SK-N-SH (cell line): Measurements from ENCODE around the gene APBA2. TPM values are rescaled to one million over a fixed set of nuclear protein-coding genes. Genes with fewer than 3 reads are reported as not detected.

Source experiments
- CTCF ChIA-PET: fragments of 300-600, 350-600 bp; formaldehyde crosslinking; extraction: SDS; loops from one replicate; lab custom pipeline; 2021; lab: Yijun Ruan, JAX
- POLR2A ChIA-PET: fragments of 350-600 bp; sonication (Branson Sonifier 250); formaldehyde crosslinking; extraction: SDS; loops from one replicate; lab custom pipeline; 2020; ENCODE audit warnings: antibody characterized with exemption, inconsistent platforms; lab: Yijun Ruan, JAX
- DNase-seq: peaks from one replicate; pipeline ENCODE4 v3.0.0; 2012
- H2AFZ ChIP-seq: fragments of 200-600 bp; sonication (generic); 2 replicates; pipeline ENCODE4 v1.8.1; 2016; ENCODE audit warnings: antibody characterized with exemption, mild to moderate bottlenecking, low read depth
- H3F3A ChIP-seq: fragments of 200-600 bp; sonication (generic); replicated peaks from 2 replicates; pipeline ENCODE3; 2016; ENCODE audit warnings: antibody characterized with exemption, mild to moderate bottlenecking; ENCODE audit not compliant: insufficient read depth
- H3K27ac ChIP-seq, 2 experiments: fragments of 200-500 bp in 1 of 2; fragments of 200-600 bp in 1 of 2; sonication (Bioruptor generic) in 1 of 2; sonication (generic), shearing (Covaris generic) in 1 of 2; 2 replicates each; pipeline versions ENCODE4 v1.5.1 to v1.6.1; 2014 to 2016; ENCODE audit warnings: low read depth in 2 of 2, inconsistent platforms in 1 of 2, low read length in 1 of 2, mild to moderate bottlenecking in 1 of 2, mixed read lengths in 1 of 2
- H3K27me3 ChIP-seq: fragments of 200-600 bp; sonication (generic), shearing (Covaris generic); 2 replicates; pipeline ENCODE4 v1.6.1; 2016; ENCODE audit warnings: mixed run types; ENCODE audit not compliant: insufficient read depth
- H3K36me3 ChIP-seq, 2 experiments: fragments of 200-500 bp in 1 of 2; fragments of 200-600 bp in 1 of 2; sonication (Bioruptor generic) in 1 of 2; sonication (generic) in 1 of 2; replicated peaks in 1 of 2; 2 replicates each; pipeline versions ENCODE3 to v1.5.1; 2014 to 2016; ENCODE audit warnings: low read length in 1 of 2, mild to moderate bottlenecking in 1 of 2; ENCODE audit not compliant: insufficient read depth in 2 of 2, control insufficient read depth in 1 of 2
- H3K4me1 ChIP-seq, 2 experiments: fragments of 200-500 bp in 1 of 2; fragments of 200-600 bp in 1 of 2; sonication (Bioruptor generic) in 1 of 2; sonication (generic), shearing (Covaris generic) in 1 of 2; 2 replicates each; pipeline versions ENCODE4 v1.5.1 to v1.6.1; 2014 to 2016; ENCODE audit warnings: low read depth in 1 of 2, low read length in 1 of 2, mixed run types in 1 of 2; ENCODE audit not compliant: insufficient read depth in 2 of 2, control insufficient read depth in 1 of 2
- H3K4me2 ChIP-seq: fragments of 200-600 bp; sonication (generic), shearing (Covaris generic); 2 replicates; pipeline ENCODE4 v1.6.1; 2017; ENCODE audit warnings: mixed run types
- H3K4me3 ChIP-seq, 2 experiments: fragments of 200-500 bp in 1 of 2; fragments of 200-600 bp in 1 of 2; sonication (Bioruptor generic) in 1 of 2; sonication (generic), shearing (Covaris generic) in 1 of 2; 2 replicates each; pipeline versions ENCODE4 v1.5.1 to v1.8.1; 2014 to 2016; ENCODE audit warnings: low read depth in 2 of 2, inconsistent platforms in 1 of 2, low read length in 1 of 2, mild to moderate bottlenecking in 1 of 2, mixed read lengths in 1 of 2, moderate library complexity in 1 of 2
- H3K79me2 ChIP-seq: fragments of 200-600 bp; sonication (generic); 2 replicates; pipeline ENCODE4 v1.8.1; 2017; ENCODE audit warnings: mild to moderate bottlenecking; ENCODE audit not compliant: insufficient read depth
- H3K9ac ChIP-seq: fragments of 200-600 bp; sonication (generic); 2 replicates; pipeline ENCODE4 v1.6.1; 2017; ENCODE audit warnings: mixed run types
- H3K9me2 ChIP-seq: fragments of 200-600 bp; sonication (generic); 2 replicates; pipeline ENCODE4 v1.6.1; 2017; ENCODE audit warnings: mixed run types
- H3K9me3 ChIP-seq: fragments of 200-600 bp; sonication (generic); 2 replicates; pipeline ENCODE4 v1.6.1; 2017; ENCODE audit warnings: mixed run types, mild to moderate bottlenecking, moderate library complexity
- H4K20me1 ChIP-seq: fragments of 200-600 bp; sonication (generic); 2 replicates; pipeline ENCODE4 v1.6.1; 2017; ENCODE audit warnings: mild to moderate bottlenecking, mixed run types; ENCODE audit not compliant: insufficient read depth
- CHD2 ChIP-seq: fragments of 150-350 bp; IDR thresholded peaks from 2 replicates; pipeline ENCODE4 v1.6.1; 2018; ENCODE audit warnings: low read length; ENCODE audit not compliant: partially characterized antibody
- CTCF ChIP-seq: fragments of 200-600 bp; sonication (generic); IDR thresholded peaks from 2 replicates; pipeline ENCODE4 v1.6.1; 2017; ENCODE audit warnings: antibody characterized with exemption, mild to moderate bottlenecking, moderate library complexity
- FOSL2 ChIP-seq: IDR thresholded peaks from 2 replicates; pipeline ENCODE4 v1.4.0; 2012; ENCODE audit warnings: low read depth, mild to moderate bottlenecking, moderate library complexity, borderline replicate concordance
- FOXJ3 ChIP-seq: sonication (generic); formaldehyde crosslinking; IDR thresholded peaks from 2 replicates; pipeline ENCODE4 v1.5.1; 2020; ENCODE audit warnings: mild to moderate bottlenecking, missing genetic modification reagents
- FOXM1 ChIP-seq: IDR thresholded peaks from 2 replicates; pipeline ENCODE4 v1.4.0; 2012; ENCODE audit warnings: low read depth, mild to moderate bottlenecking
- GABPA ChIP-seq: IDR thresholded peaks from 2 replicates; pipeline ENCODE4 v1.4.0; 2012; ENCODE audit warnings: low read depth, mild to moderate bottlenecking
- IRF3 ChIP-seq: fragments of 150-350 bp; IDR thresholded peaks from 2 replicates; pipeline ENCODE4 v1.6.1; 2016; ENCODE audit warnings: mild to moderate bottlenecking, low read depth, low read length
- JUND ChIP-seq: IDR thresholded peaks from 2 replicates; pipeline ENCODE4 v1.4.0; 2012
- MAX ChIP-seq: IDR thresholded peaks from 2 replicates; pipeline ENCODE4 v1.4.0; 2012; ENCODE audit warnings: low read depth
- MEF2A ChIP-seq: IDR thresholded peaks from 2 replicates; pipeline ENCODE4 v1.4.0; 2012; ENCODE audit warnings: low read depth, borderline replicate concordance
- NFIC ChIP-seq: IDR thresholded peaks from 2 replicates; pipeline ENCODE4 v1.4.0; 2012; ENCODE audit warnings: borderline replicate concordance
- NRF1 ChIP-seq: IDR thresholded peaks from 2 replicates; pipeline ENCODE4 v1.6.1; 2012; ENCODE audit warnings: low read depth, mild to moderate bottlenecking, low read length
- POLR2AphosphoS5 ChIP-seq: IDR thresholded peaks from 2 replicates; pipeline ENCODE4 v1.6.1; 2012; ENCODE audit warnings: low read depth, low read length
- RAD21 ChIP-seq: IDR thresholded peaks from 2 replicates; pipeline ENCODE4 v1.6.1; 2012; ENCODE audit warnings: mild to moderate bottlenecking, low read length
- RFX5 ChIP-seq: IDR thresholded peaks from 2 replicates; pipeline ENCODE4 v1.6.1; 2012; ENCODE audit warnings: mild to moderate bottlenecking, improper control_type of control experiment, low read length
- RXRA ChIP-seq: IDR thresholded peaks from 2 replicates; pipeline ENCODE4 v1.4.0; 2012; ENCODE audit warnings: low read depth, mild to moderate bottlenecking, borderline replicate concordance
- SIN3A ChIP-seq: IDR thresholded peaks from 2 replicates; pipeline ENCODE4 v1.6.1; 2012; ENCODE audit warnings: low read depth, mild to moderate bottlenecking, low read length, moderate library complexity, borderline replicate concordance
- TAF1 ChIP-seq: IDR thresholded peaks from 2 replicates; pipeline ENCODE4 v1.6.1; 2012; ENCODE audit warnings: low read depth, mild to moderate bottlenecking, low read length, moderate library complexity, borderline replicate concordance
- TCF12 ChIP-seq: IDR thresholded peaks from 2 replicates; pipeline ENCODE4 v1.4.0; 2012
- TEAD4 ChIP-seq: IDR thresholded peaks from 2 replicates; pipeline ENCODE4 v1.4.0; 2012; ENCODE audit warnings: mild to moderate bottlenecking, borderline replicate concordance; ENCODE audit not compliant: insufficient read depth
- USF2 ChIP-seq: fragments of 150-350 bp; IDR thresholded peaks from 2 replicates; pipeline ENCODE4 v1.6.1; 2017; ENCODE audit warnings: antibody characterized with exemption, low read length, low read depth, borderline replicate concordance
- WGBS: methylation state at CpG from one replicate; pipeline ENCODE4 v1.1.6; 2017; ENCODE audit warnings: low lambda C conversion rate; 5-methylcytosine and 5-hydroxymethylcytosine counted together
- polyA plus RNA-seq, 3 experiments: library from polyadenylated mRNA; depleted of rRNA; stranded (reverse); fragments of >200 nt; gene quantifications; 2 replicates each; pipeline ENCODE4 v1.2.3, GENCODE V29; 2012

Gene APBA2
- polyA plus RNA-seq, 1 of the 3 experiments (the other 2 are of a cell fraction) = 12.7 TPM

GRCh38 chr15:29018995-29019976, 133.5 kb downstream of the APBA2 start:
- no peak overlapping the region for H3K9ac ChIP-seq
- H3K36me3 ChIP-seq = no peaks in the 10 kb centered on the region
- TF ChIP-seq TAF1 (no peak), SIN3A (no peak), USF2 (no peak), RFX5 (no peak), POLR2AphosphoS5 (no peak), TEAD4 (no peak)
- TF ChIP-seq, all 33 proteins: peak for 0
- Histone ChIP-seq H4K20me1 (no peaks in the 10 kb centered on the region), H2AFZ (no peak overlapping the region), H3K27me3 (no peaks in the 10 kb centered on the region), H3K9me2 (no peaks in the 10 kb centered on the region), H3K9me3 (no peaks in the 10 kb centered on the region), H3K4me1 (peaks cover 0 to 2% of the 10 kb centered on the region in 2 experiments; a peak in 1 of 4 replicates), H3K4me2 (no peak overlapping the region), H3F3A (no peaks in the 10 kb centered on the region), H3K4me3 (no peak overlapping the region), H3K27ac (no peak overlapping the region), H3K79me2 (no peaks in the 10 kb centered on the region)
- DNase-seq = no peak
- 78% methylated on average over 9 of the region's 9 CpGs for WGBS
- POLR2A ChIA-PET = no interaction called here
- CTCF ChIA-PET = no interaction called here

GRCh38 chr15:29021857-29022256, 136.1 kb downstream of the APBA2 start:
- 88% methylated on average over 7 of the region's 7 CpGs for WGBS
- Histone ChIP-seq H3K4me2 (no peak overlapping the region), H2AFZ (no peak overlapping the region), H3F3A (no peaks in the 10 kb centered on the region), H3K27ac (no peak overlapping the region), H3K4me3 (no peak overlapping the region), H3K9me2 (no peaks in the 10 kb centered on the region), H3K4me1 (peaks cover 0 to 2% of the 10 kb centered on the region in 2 experiments; a peak in 1 of 4 replicates), H3K79me2 (no peaks in the 10 kb centered on the region), H3K9me3 (no peaks in the 10 kb centered on the region), H3K27me3 (no peaks in the 10 kb centered on the region), H3K9ac (no peak overlapping the region), H3K36me3 (no peaks in the 10 kb centered on the region), H4K20me1 (no peaks in the 10 kb centered on the region)
- POLR2A ChIA-PET = no interaction called here
- CTCF ChIA-PET = no interaction called here
- no peak for DNase-seq
- TF ChIP-seq FOXJ3 (no peak), USF2 (no peak), NFIC (no peak), CTCF (no peak), NRF1 (no peak), RAD21 (no peak), RXRA (no peak), TAF1 (no peak), CHD2 (no peak), FOSL2 (no peak), FOXM1 (no peak), IRF3 (no peak), POLR2AphosphoS5 (no peak), GABPA (no peak), JUND (no peak), TCF12 (no peak), MAX (no peak), MEF2A (no peak)
